Measurements from ENCODE around the gene MRPL42. TPM values are rescaled to one million over a fixed set of nuclear protein-coding genes. Genes with fewer than 3 reads are reported as not detected.

The MRPL42 gene
- 149 TPM for polyA plus RNA-seq (2013, experiment 1 of 2)
- polyA plus RNA-seq (2013, experiment 2 of 2): 153 TPM

DNA sequence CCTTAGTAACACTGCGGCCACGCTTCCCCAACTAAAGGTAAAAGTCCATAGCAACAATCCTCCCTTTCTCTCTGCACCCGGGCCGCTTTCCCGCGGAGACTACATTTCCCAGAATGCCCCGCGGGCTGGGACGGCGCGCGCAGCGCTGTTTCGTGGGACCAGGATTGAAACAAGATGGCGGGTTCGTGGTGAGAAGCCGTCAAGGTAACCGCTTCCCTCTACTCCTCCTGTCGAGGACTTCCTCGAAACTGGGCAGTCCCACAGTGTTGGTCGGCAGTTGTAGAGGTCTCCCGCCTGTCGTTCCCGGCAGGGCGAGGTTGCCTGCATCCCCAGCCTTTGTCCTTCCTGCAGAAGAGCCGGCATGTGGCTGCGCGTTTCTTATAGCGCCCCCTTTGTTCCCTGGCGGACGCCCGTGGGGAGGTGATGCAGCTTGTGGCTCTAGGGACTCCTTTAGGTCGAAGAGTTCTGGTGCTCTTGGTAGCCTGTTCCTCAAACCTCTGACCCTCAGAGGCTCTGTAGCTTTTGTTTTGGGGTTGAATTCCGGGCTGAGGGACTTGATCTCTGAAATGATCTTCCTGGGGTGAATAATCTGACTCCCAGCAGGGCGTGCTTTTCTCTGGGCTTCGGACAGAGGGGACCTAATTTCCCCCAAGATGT lies at the start of gene MRPL42:
Gene MRPL42 (plus strand): TSS at position 164 of the 657 bp plus-strand sequence. CDS start 1,772 bp downstream, outside the sequence.
- Histone ChIP-seq H3K56ac (ENCODE audit: low read length) (peak within 1 kb of the TSS; percentile 100), H2BK120ac (ENCODE audit: low read depth, low read length) (no peak within 1 kb of the TSS), H3K4me3 (ENCODE audit: low read length) (peak within 1 kb of the TSS; percentile 100), H3K79me1 (ENCODE audit: low read length) (peaks cover 6% of the 10 kb centered on the region), H3K9ac (ENCODE audit: low read length) (peak within 1 kb of the TSS; percentile 99), H3K4ac (ENCODE audit: low read depth, low read length) (peak within 1 kb of the TSS; percentile 20), H3K36me3 (ENCODE audit: control insufficient read depth, insufficient read depth, low read length) (no peaks in the 10 kb centered on the region), H3K4me2 (ENCODE audit: low read length) (peak within 1 kb of the TSS; percentile 94), H3K23ac (ENCODE audit: low read length) (no peak within 1 kb of the TSS), H3K4me1 (ENCODE audit: control insufficient read depth, low read depth, low read length) (no peaks in the 10 kb centered on the region), H3K27me3 (ENCODE audit: insufficient read depth, low read length, poor library complexity) (no peaks in the 10 kb centered on the region), H3K27ac (ENCODE audit: low read depth, low read length) (peak within 1 kb of the TSS; percentile 97), H4K5ac (ENCODE audit: low read length) (peak within 1 kb of the TSS; percentile 97), H4K8ac (ENCODE audit: low read depth, low read length) (no peak within 1 kb of the TSS), H2BK15ac (replicated peaks; ENCODE audit: low read depth) (no peak within 1 kb of the TSS), H3K79me2 (ENCODE audit: control insufficient read depth, insufficient read depth, low read length) (peaks cover 30% of the 10 kb centered on the region), H2BK5ac (ENCODE audit: low read length) (peak within 1 kb of the TSS; percentile 98), H2AK5ac (ENCODE audit: low read length) (peak within 1 kb of the TSS; percentile 93), H3K18ac (ENCODE audit: low read length) (peak within 1 kb of the TSS; percentile 95)
- no CpG with 5 or more reads among the region's 36 CpGs for WGBS (ENCODE audit: extremely low coverage, insufficient coverage, low lambda C conversion rate)
- DNase-seq: peak; percentile 96

DNA sequence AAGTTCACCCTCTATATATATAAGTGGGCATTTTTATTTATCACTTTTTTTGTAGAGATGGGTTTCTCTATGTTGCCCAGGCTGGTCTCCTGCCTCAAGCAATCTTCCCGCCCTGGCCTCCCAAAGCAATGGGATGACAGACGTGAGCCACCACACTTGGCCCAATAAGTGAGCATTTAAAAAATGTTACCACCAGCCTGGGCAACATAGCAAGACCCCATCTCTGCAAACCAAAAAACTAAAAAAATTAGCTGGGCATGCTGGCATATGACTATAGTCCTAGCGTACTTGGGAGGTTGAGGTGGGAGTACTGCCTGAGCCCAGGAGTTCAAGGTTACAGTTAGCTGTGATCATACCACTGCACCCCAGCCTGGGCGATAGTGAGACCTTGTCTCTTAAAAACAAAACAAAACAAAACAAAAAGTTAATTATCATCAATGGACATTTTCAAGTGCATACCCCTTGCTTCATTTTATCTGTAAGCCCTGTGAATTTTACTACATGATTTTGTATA lies 49.3 kb upstream of the MRPL42 start:
- no peak overlapping the region for H3K4me3 ChIP-seq (ENCODE audit: low read length)
- H3K4ac ChIP-seq (ENCODE audit: low read depth, low read length): no peak overlapping the region
- no peak overlapping the region for H2AK5ac ChIP-seq (ENCODE audit: low read length)
- H3K18ac ChIP-seq (ENCODE audit: low read length): no peak overlapping the region
- H3K36me3 ChIP-seq (ENCODE audit: control insufficient read depth, insufficient read depth, low read length): no peaks in the 10 kb centered on the region
- H3K79me2 ChIP-seq (ENCODE audit: control insufficient read depth, insufficient read depth, low read length): peaks cover 74% of the 10 kb centered on the region
- no peak for DNase-seq
- H4K8ac ChIP-seq (ENCODE audit: low read depth, low read length): no peak overlapping the region
- H3K4me1 ChIP-seq (ENCODE audit: control insufficient read depth, low read depth, low read length): peaks cover 2% of the 10 kb centered on the region
- no peak overlapping the region for H2BK5ac ChIP-seq (ENCODE audit: low read length)
- no CpG with 5 or more reads among the region's 4 CpGs for WGBS (ENCODE audit: extremely low coverage, insufficient coverage, low lambda C conversion rate)
- no peaks in the 10 kb centered on the region for H3K27me3 ChIP-seq (ENCODE audit: insufficient read depth, low read length, poor library complexity)
- no peak overlapping the region for H2BK15ac ChIP-seq (replicated peaks; ENCODE audit: low read depth)
- no peak overlapping the region for H3K56ac ChIP-seq (ENCODE audit: low read length)
- no peak overlapping the region for H2BK120ac ChIP-seq (ENCODE audit: low read depth, low read length)
- no peak overlapping the region for H3K27ac ChIP-seq (ENCODE audit: low read depth, low read length)
- no peak overlapping the region for H4K5ac ChIP-seq (ENCODE audit: low read length)
- no peak overlapping the region for H3K4me2 ChIP-seq (ENCODE audit: low read length)
- no peak overlapping the region for H3K23ac ChIP-seq (ENCODE audit: low read length)
- H3K9ac ChIP-seq (ENCODE audit: low read length): no peak overlapping the region
- peaks cover 3% of the 10 kb centered on the region for H3K79me1 ChIP-seq (ENCODE audit: low read length)

DNA sequence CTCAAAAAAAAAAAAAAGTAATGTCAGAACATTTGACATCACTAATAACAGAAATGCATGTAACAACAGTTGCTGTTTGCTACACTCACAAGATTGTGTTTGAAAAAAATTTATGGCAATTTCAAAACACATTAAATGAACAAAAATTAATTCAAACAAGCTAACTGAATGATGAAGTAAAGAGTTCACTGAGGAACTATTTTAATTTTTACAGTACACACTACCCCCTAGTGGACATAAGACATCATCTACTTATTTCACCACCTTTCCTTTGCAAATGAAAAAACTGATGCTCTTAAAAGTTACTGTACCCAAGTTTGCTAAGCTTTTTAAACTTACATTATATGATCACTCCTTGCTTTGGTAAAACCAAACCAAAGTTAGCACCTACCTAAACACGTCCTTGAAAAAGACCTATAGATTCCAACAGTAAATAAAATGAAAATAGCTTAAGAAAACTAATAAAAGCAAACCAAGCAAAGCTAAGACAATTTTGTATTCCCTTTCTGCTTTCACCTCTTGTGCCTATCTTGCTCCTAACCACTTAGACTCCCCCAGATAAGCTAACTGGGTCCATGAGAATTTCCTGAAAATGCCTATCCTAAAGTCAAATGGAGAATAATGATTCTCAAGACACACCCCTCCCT lies 47.8 kb upstream of the MRPL42 start:
- no peaks in the 10 kb centered on the region for H3K27me3 ChIP-seq (ENCODE audit: insufficient read depth, low read length, poor library complexity)
- no peak overlapping the region for H3K9ac ChIP-seq (ENCODE audit: low read length)
- no peaks in the 10 kb centered on the region for H3K36me3 ChIP-seq (ENCODE audit: control insufficient read depth, insufficient read depth, low read length)
- no peak overlapping the region for H2BK15ac ChIP-seq (replicated peaks; ENCODE audit: low read depth)
- DNase-seq: peak; percentile 56
- H2BK120ac ChIP-seq (ENCODE audit: low read depth, low read length): no peak overlapping the region
- no peak overlapping the region for H3K4ac ChIP-seq (ENCODE audit: low read depth, low read length)
- H3K4me3 ChIP-seq (ENCODE audit: low read length): no peak overlapping the region
- H2AK5ac ChIP-seq (ENCODE audit: low read length): no peak overlapping the region
- no peak overlapping the region for H3K23ac ChIP-seq (ENCODE audit: low read length)
- H3K4me2 ChIP-seq (ENCODE audit: low read length): no peak overlapping the region
- no peak overlapping the region for H3K27ac ChIP-seq (ENCODE audit: low read depth, low read length)
- H4K8ac ChIP-seq (ENCODE audit: low read depth, low read length): no peak overlapping the region
- H3K79me1 ChIP-seq (ENCODE audit: low read length): peaks cover 2% of the 10 kb centered on the region
- H4K5ac ChIP-seq (ENCODE audit: low read length): no peak overlapping the region
- no CpG with 5 or more reads among the region's 1 CpG for WGBS (ENCODE audit: extremely low coverage, insufficient coverage, low lambda C conversion rate)
- H3K79me2 ChIP-seq (ENCODE audit: control insufficient read depth, insufficient read depth, low read length): peaks cover 75% of the 10 kb centered on the region
- H3K4me1 ChIP-seq (ENCODE audit: control insufficient read depth, low read depth, low read length): peaks cover 6% of the 10 kb centered on the region
- no peak overlapping the region for H3K18ac ChIP-seq (ENCODE audit: low read length)
- H2BK5ac ChIP-seq (ENCODE audit: low read length): no peak overlapping the region
- H3K56ac ChIP-seq (ENCODE audit: low read length): no peak overlapping the region

DNA sequence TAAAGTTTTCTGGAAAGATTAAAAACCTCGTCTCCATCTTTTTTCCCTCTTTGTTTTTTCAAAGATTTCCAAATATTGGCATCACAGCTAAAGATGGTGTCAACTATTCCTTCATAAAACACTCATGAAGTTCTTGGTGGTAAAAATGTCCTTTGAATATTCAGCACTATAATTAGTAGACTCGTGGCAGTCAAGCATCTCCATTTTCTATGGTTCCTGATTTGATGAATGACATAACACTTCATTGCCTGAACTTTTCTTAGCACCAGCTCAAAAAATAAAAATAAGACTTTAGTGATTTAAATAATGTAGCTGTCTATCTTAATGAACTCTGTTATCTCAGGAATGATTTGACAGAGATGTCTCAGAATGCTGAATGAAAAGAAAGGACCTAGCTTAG lies 45.3 kb upstream of the MRPL42 start:
- Histone ChIP-seq H3K79me2 (ENCODE audit: control insufficient read depth, insufficient read depth, low read length) (peaks cover 79% of the 10 kb centered on the region), H2BK15ac (replicated peaks; ENCODE audit: low read depth) (no peak overlapping the region), H3K4me1 (ENCODE audit: control insufficient read depth, low read depth, low read length) (peaks cover 18% of the 10 kb centered on the region), H3K56ac (ENCODE audit: low read length) (no peak overlapping the region), H3K36me3 (ENCODE audit: control insufficient read depth, insufficient read depth, low read length) (no peaks in the 10 kb centered on the region), H3K4ac (ENCODE audit: low read depth, low read length) (no peak overlapping the region), H3K18ac (ENCODE audit: low read length) (no peak overlapping the region), H3K27me3 (ENCODE audit: insufficient read depth, low read length, poor library complexity) (no peaks in the 10 kb centered on the region), H3K4me2 (ENCODE audit: low read length) (no peak overlapping the region), H3K79me1 (ENCODE audit: low read length) (peaks cover 2% of the 10 kb centered on the region), H2AK5ac (ENCODE audit: low read length) (no peak overlapping the region), H4K8ac (ENCODE audit: low read depth, low read length) (no peak overlapping the region), H3K27ac (ENCODE audit: low read depth, low read length) (no peak overlapping the region), H2BK120ac (ENCODE audit: low read depth, low read length) (no peak overlapping the region), H3K4me3 (ENCODE audit: low read length) (no peak overlapping the region), H4K5ac (ENCODE audit: low read length) (no peak overlapping the region), H2BK5ac (ENCODE audit: low read length) (no peak overlapping the region), H3K23ac (ENCODE audit: low read length) (no peak overlapping the region), H3K9ac (ENCODE audit: low read length) (no peak overlapping the region)
- WGBS (ENCODE audit: extremely low coverage, insufficient coverage, low lambda C conversion rate): no CpG with 5 or more reads among the region's 2 CpGs
- no peak for DNase-seq

DNA sequence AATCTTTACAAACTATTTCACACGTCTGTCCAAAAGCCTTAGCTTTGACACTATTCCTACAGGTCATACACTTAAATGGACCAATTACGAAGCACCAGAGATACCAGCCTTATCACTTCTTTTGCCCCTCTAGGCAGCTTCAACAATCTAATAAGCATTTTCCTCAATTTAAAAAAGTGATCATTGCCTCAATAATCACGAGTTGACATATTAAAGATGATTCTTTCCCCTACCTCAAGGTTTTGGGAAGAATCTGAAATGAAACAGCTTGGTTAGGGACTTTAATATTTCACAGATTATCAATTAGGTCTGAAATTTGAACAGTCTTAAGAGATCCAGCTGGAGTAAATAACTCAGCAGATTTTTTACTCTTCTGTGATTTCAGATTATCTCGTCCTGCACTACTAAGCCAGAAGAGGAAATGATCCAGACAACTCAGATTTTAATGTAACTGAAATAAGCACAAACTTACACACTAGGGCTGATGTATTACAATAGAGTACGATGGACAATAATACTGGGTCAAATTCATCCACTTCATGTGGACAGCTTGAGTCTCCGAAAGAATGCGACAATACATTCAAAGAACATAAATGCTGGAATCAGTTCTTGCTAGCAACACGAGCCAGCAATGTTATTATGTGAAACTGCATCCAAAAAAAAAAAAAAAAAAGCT lies 41.4 kb upstream of the MRPL42 start:
- Histone ChIP-seq H2BK15ac (replicated peaks; ENCODE audit: low read depth) (no peak overlapping the region), H3K18ac (ENCODE audit: low read length) (peak overlapping the region; percentile 18), H3K27ac (ENCODE audit: low read depth, low read length) (peak overlapping the region; percentile 57), H3K36me3 (ENCODE audit: control insufficient read depth, insufficient read depth, low read length) (no peaks in the 10 kb centered on the region), H3K79me1 (ENCODE audit: low read length) (peaks cover 2% of the 10 kb centered on the region), H3K79me2 (ENCODE audit: control insufficient read depth, insufficient read depth, low read length) (peaks cover 81% of the 10 kb centered on the region), H3K4me2 (ENCODE audit: low read length) (no peak overlapping the region), H3K56ac (ENCODE audit: low read length) (peak overlapping the region; percentile 40), H4K8ac (ENCODE audit: low read depth, low read length) (no peak overlapping the region), H2BK5ac (ENCODE audit: low read length) (no peak overlapping the region), H2BK120ac (ENCODE audit: low read depth, low read length) (no peak overlapping the region), H3K23ac (ENCODE audit: low read length) (no peak overlapping the region), H4K5ac (ENCODE audit: low read length) (no peak overlapping the region), H2AK5ac (ENCODE audit: low read length) (no peak overlapping the region), H3K4ac (ENCODE audit: low read depth, low read length) (no peak overlapping the region), H3K4me3 (ENCODE audit: low read length) (no peak overlapping the region), H3K9ac (ENCODE audit: low read length) (peak overlapping the region; percentile 2), H3K4me1 (ENCODE audit: control insufficient read depth, low read depth, low read length) (peaks cover 22% of the 10 kb centered on the region), H3K27me3 (ENCODE audit: insufficient read depth, low read length, poor library complexity) (no peaks in the 10 kb centered on the region)
- WGBS (ENCODE audit: extremely low coverage, insufficient coverage, low lambda C conversion rate): no CpG with 5 or more reads among the region's 8 CpGs
- peak; percentile 66 for DNase-seq

All from mesendoderm (in vitro differentiated cells).